GM19468 (cell line): ENCODE results near the gene HNRNPC.
"Not testable (repeated sequence)": the region's sequence is repeated elsewhere in the genome, so short reads cannot be mapped to it uniquely, and the experiment has no call there.

ENCODE experiments used
- ATAC-seq: cut with Tn5 transposase; IDR thresholded peaks from one replicate; pipeline ENCODE4 v1.9.1; 2021; ENCODE audit warnings: mild to moderate bottlenecking, moderate library complexity, moderate number of reproducible peaks; ENCODE audit not compliant: unreplicated experiment; ENCODE audit errors: extremely low read depth

HNRNPC gene

DNA sequence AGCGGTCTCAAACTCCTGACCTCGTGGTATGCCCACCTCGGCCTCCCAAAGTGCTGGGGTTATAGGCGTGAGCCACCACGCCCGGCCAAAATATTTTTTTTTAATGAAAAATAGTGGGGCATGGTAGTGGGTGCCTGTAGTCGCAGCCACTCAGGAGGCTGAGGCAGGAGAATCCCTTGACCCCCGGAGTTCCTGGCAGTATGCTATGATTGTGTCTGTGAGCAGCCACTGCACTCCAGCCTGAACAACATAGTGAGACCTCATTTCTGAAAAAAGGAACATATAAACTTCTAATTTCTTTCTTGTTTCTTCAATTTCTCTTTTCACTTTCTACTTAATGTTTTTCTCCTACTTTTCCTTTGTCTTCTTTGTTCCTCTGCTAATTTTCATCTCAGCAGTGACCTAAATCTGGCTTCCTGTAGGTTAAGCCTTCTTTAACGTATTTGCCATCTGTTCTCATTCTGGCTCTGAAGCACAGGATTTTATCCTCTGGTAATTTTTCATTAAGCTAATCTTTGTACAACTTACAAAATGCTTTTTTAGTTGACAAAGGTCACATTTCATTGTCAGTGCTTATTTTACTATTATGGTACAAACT, 6.1 kb upstream of the HNRNPC start:
- no peak for ATAC-seq

- ATAC-seq: not testable (repeated sequence)
These were observed 3.4 kb upstream of the HNRNPC start for GRCh38 chr14:21272661-21273060.

- ATAC-seq: no peak
These were observed 508 bp downstream of the HNRNPC start for GRCh38 chr14:21268617-21269251.

GRCh38 chr14:21267886-21268616, 1.2 kb downstream of the HNRNPC start:
- ATAC-seq: no peak

DNA sequence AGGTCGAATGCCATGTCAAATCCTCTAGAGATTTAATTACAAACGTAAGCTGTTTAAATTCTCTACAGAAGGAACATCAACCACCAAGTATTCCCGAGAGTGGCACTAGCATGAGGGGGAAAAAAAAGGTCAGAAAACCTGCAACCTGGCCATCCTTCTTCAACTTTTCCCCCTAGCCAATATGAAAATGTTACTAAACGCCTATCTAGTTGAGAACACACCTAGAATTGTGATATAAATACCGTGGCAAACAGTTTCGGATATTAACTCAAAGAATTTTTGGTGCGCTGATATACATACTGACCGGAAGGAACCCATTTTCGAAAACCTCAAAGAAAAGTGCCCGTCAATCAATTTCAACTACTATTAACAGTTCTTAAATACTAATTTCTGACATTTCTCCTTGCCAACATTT, 1.8 kb downstream of the HNRNPC start:
- no peak for ATAC-seq

DNA sequence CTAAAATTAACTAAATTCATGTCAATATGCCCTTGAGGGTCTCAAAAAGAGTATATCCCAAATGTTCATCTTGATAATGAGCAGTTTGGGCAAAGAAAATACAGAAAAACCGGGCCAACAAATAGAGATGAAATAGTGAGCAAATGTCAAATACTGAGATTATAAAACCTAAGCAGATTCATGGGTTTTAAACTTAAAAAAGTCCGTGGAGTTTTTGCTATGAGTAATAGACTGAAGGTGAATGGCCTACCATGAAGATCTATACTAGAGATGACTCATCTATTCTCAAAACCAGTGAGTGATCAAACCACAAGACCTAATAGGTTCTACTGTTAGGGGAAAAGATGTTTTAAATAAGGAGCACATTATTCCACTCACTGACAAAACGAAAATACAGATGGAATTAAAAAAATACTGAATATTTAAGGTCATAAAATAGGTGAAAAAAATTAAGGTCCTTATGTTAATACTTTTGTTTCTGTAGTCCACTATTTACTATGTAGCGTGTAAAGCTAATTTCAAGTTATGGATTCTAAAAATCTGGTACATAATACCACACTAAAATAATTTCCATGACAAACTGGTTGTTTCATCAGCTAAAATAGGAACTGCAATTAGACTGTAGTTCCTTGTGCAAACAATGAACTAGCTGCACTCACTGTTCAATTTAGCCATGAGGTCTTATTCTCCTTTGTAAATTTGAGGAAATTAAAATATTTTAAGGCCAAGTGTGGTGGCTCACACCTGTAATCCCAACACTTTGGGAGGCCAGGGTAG, 5.0 kb downstream of the HNRNPC start:
- ATAC-seq: peak; percentile 61

GRCh38 chr14:21263284-21264024, 5.8 kb downstream of the HNRNPC start:
- ATAC-seq: no peak

- ATAC-seq: no peak
These were observed 6.8 kb downstream of the HNRNPC start for GRCh38 chr14:21262410-21262809.

DNA sequence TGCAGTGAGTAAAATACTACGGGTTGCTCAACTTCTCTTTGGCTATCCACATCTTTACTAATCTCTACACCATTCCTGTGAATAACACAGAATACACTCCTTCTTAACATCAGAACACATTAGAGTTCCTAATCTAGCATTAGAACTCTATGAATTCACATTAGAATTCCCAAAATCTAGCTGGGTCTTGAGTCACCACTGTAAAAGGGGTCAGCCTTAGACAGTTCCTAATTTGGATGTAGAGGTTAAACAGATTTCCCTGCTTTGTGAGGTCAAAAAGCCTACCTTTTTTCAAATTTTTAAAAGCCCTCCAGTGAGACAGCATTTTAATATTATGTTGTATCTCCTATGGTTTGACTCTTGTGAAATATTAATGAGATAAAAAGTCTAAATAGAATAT, 7.4 kb downstream of the HNRNPC start:
- ATAC-seq: no peak

DNA sequence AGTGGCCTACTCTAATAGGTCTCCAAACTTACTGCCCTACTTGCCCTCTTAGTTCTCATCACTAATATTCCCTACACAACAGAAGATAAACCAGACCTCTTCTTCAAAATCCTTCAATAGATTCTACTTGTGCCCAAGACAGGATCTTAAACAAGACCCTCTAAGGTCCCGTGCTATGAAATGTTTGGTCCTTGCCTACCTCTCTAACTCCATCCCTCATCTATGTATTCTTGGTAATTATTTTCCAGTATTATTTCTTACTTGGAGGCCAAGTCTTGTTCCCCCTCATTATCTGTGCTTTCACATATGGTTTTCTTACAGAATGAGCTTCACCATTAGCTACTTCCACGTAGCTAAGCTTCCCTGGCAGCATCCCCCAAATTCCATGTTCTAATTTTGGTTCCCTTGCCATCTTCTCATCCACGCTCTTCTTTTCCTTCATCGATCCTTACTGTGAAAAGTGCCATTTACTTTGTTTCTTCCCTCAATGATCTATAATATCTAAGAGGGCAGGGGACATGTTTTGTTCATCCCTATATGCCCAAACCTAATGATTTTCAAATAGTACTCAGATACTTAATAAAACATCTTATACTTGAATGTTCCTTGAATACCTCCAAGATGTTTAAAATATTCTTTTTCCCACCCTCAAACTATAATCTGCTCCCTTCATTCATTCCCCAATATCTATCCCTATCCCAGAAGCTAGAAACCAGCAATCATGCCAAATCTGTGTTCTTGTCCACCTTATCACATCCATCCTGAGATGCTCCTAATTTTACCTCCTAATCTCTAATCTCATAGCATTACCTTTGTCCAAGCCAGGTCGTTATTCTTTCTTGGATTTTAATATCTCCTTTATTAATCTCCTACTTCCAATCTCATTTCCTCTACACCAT, 10.1 kb downstream of the HNRNPC start:
- no peak for ATAC-seq

DNA sequence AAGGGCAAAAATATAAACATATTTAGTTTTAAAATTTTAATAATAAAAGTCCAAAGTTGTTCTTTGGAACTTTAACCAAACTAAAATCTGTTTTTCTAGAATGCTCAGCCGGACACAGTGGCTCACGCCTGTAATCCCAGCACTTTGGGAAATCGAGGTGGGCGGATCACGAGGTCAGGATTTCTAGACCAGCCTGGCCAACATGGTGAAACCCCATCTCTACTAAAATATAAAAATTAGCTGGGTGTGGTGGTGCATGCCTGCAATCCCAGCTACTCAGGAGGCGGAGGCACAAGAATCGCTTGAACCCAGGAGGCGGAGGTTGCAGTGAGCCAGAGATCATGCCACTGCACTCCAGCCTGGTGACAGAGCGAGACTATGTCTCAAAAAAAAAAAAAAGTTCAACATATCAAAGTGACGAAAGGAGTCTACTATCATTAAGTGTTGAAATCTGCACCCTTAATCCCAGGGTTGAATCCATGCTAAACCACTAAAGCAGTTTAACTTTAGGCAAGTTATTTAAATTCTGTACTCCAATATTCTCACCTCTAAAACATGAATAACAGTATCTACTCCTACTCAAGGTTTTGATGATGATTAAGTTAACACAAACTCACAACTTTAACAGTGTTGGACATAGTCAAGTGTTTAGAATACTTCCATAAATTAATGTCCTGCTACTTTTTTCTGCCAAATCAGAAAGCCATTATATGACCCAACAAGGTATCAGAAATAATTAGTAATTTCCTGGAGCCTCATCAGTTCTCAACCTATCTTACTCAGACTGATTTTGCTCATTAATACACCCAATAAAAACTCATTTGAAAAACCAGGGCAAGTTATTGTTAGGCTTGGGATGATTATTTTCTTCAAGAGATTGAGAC, 11.0 kb downstream of the HNRNPC start:
- no peak for ATAC-seq

GRCh38 chr14:21257394-21257909, 11.8 kb downstream of the HNRNPC start:
- ATAC-seq: no peak

DNA sequence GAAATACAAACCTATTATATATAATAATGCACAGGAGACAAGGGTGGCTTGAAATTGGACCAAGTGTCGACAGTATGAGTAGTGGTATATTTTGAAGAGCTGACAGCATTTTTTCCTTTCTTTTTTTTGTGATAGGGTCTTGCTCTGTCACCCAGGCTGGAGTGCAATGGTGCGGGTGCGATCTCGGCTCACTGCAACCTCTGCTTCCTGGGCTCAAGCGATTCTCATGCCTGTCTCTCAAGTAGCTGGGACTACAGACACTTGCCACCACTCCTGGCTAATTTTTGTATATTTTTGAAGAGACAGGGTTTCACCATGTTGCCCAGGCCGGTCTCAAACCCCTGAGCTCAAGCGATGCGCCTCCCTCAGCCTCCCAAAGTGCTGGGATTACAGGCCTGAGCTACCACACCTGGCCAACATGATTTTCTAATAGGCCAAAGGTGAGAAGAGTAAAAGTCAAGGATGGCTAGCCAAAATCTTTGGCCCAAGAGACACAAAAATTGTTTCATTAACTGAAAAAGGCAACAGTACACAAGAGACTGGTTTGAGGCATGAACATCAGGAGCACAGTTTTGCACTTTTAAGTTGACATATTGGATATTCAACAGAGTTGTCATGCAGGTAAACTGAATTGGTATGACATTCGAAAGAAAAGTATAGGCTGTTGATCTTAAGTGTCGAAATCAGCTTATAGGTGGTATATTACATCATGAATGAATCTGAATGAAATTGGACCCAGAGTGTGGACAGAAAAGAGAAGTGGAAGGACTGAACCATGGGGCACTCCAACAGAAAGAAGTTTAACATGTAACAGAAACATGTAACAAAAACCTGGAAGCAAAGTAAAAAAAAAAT, 12.5 kb downstream of the HNRNPC start:
- no peak for ATAC-seq

- ATAC-seq: not testable (repeated sequence)
These were observed 13.2 kb downstream of the HNRNPC start for GRCh38 chr14:21256102-21256447.

- ATAC-seq: no peak
These were observed 13.7 kb downstream of the HNRNPC start for GRCh38 chr14:21255385-21256101.

DNA sequence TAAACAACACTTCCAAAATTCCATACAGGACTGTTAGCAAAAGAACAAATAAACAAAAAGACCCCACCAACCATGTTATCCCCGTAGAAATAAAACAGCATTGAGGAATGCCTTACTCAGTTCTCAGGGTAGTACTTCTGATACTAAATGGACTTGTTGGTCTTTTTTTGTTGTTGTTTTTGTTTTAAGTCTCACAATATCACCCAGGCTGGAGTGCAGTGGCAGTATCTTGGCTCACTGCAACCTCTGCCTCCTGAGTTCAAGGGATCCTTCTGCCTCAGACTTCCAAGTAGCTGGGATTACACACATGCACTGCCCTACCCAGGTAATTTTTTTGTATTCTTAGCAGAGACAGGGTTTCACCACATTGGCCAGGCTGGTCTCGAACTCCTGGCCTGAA, 17.1 kb downstream of the HNRNPC start:
- ATAC-seq: no peak

DNA sequence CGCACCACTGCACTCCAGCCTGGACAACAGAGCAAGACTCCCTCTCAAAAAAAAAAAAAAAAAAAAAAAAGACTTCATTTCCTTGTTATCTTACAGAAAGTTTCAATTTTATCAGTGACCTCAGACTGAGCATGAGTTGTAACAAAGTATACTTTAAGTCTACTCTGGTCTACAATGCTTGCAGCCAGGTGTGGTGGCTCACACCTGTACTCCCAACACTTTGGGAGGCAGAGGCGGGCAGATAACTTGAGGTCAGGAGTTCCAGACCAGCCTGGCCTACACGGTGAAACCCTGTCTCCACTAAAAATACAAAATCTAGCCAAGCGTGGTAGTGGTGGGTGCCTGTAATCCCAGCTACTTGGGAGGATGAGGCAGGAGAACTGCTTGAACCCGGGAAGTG, 18.0 kb downstream of the HNRNPC start:
- no peak for ATAC-seq
